Measurements from ENCODE around the gene STXBP5L.

GRCh38 chr3:120858521-120858920 lies 49.5 kb upstream of the STXBP5L start:
- TF ChIP-seq CTCF (IDR thresholded peaks at IDR 0.05), result no peak
- TF ChIP-seq EZH2phosphoT487 (IDR thresholded peaks at IDR 0.05), result no peak

Measured in neural progenitor cell (in vitro differentiated cells).